IMR-90 (cell line): ENCODE data around the gene CDK10. TPM values are rescaled to one million over a fixed set of nuclear protein-coding genes. Genes with fewer than 3 reads are reported as not detected.

Experiments used
- ATAC-seq: fragments of 200-7000 bp; cut with Tn5 transposase; 2 replicates; pipeline ENCODE4 v1.9.1; 2020; ENCODE audit warnings: low read depth, mild to moderate bottlenecking, moderate library complexity
- BruUV-seq: library from RNA; stranded (reverse); fragments of 400-500 nt; replicated peaks from 2 replicates; lab custom pipeline; 2021; lab: Mats Ljungman, UMichigan
- CTCF ChIA-PET: fragments of 300-600 bp; formaldehyde crosslinking; extraction: SDS; loops from one replicate; lab custom pipeline; 2021; ENCODE audit warnings: antibody characterized with exemption; lab: Yijun Ruan, JAX
- POLR2A ChIA-PET: fragments of 300-600 bp; sonication (Branson Sonifier 250); formaldehyde crosslinking; loops from one replicate; lab custom pipeline; 2022; ENCODE audit warnings: antibody characterized with exemption; ENCODE audit not compliant: unreplicated experiment; lab: Charles Lee
- DNase-seq: peaks from one replicate; pipeline ENCODE4 v3.0.0; 2013
- H2AFZ ChIP-seq: replicated peaks from 2 replicates; pipeline ENCODE3; 2013; ENCODE audit warnings: low read length, mild to moderate bottlenecking; ENCODE audit not compliant: poor library complexity
- H2AK5ac ChIP-seq: 2 replicates; pipeline ENCODE4 v1.6.1; 2013; ENCODE audit warnings: low read depth, low read length, inconsistent platforms
- H2AK9ac ChIP-seq: replicated peaks from 2 replicates; pipeline ENCODE3; 2013; ENCODE audit warnings: mild to moderate bottlenecking, low read depth, low read length, moderate library complexity; ENCODE audit not compliant: poor library complexity
- H2BK120ac ChIP-seq: 2 replicates; pipeline ENCODE4 v1.6.1; 2013; ENCODE audit warnings: low read depth, low read length, inconsistent platforms
- H2BK15ac ChIP-seq: 3 replicates; pipeline ENCODE4 v1.6.1; 2013; ENCODE audit warnings: low read depth, low read length, inconsistent platforms
- H2BK20ac ChIP-seq: 2 replicates; pipeline ENCODE4 v1.6.1; 2013; ENCODE audit warnings: low read depth, mild to moderate bottlenecking, inconsistent platforms, low read length, moderate library complexity
- H2BK5ac ChIP-seq: 2 replicates; pipeline ENCODE4 v1.6.1; 2013; ENCODE audit warnings: mild to moderate bottlenecking, low read depth, low read length, inconsistent platforms; ENCODE audit not compliant: poor library complexity, severe bottlenecking
- H3K14ac ChIP-seq: replicated peaks from 2 replicates; pipeline ENCODE4 v1.6.1; 2013; ENCODE audit warnings: low read depth, low read length, inconsistent platforms
- H3K18ac ChIP-seq: 2 replicates; pipeline ENCODE4 v1.6.1; 2013; ENCODE audit warnings: low read depth, low read length, control low read depth
- H3K23ac ChIP-seq: 2 replicates; pipeline ENCODE4 v1.6.1; 2013; ENCODE audit warnings: low read depth, low read length, inconsistent platforms
- H3K27ac ChIP-seq: 2 replicates; pipeline ENCODE4 v1.5.1; 2013; ENCODE audit warnings: mild to moderate bottlenecking, control low read depth, low read length; ENCODE audit not compliant: insufficient read depth
- H3K27me3 ChIP-seq: 2 replicates; pipeline ENCODE4 v1.6.1; 2013; ENCODE audit warnings: low read length; ENCODE audit not compliant: control insufficient read depth, insufficient read depth
- H3K36me3 ChIP-seq: 2 replicates; pipeline ENCODE4 v1.6.1; 2013; ENCODE audit warnings: low read length, mixed read lengths; ENCODE audit not compliant: control insufficient read depth, insufficient read depth
- H3K4ac ChIP-seq: 2 replicates; pipeline ENCODE4 v1.6.1; 2013; ENCODE audit warnings: low read depth, low read length, inconsistent platforms
- H3K4me1 ChIP-seq: 2 replicates; pipeline ENCODE4 v1.6.1; 2013; ENCODE audit warnings: low read length, mixed read lengths; ENCODE audit not compliant: control insufficient read depth, insufficient read depth
- H3K4me2 ChIP-seq: 2 replicates; pipeline ENCODE4 v1.6.1; 2013; ENCODE audit warnings: low read depth, mild to moderate bottlenecking, control low read depth, low read length, moderate library complexity
- H3K4me3 ChIP-seq: 2 replicates; pipeline ENCODE4 v1.5.1; 2013; ENCODE audit warnings: low read depth, mild to moderate bottlenecking, control low read depth, low read length, moderate library complexity; ENCODE audit not compliant: insufficient read depth
- H3K56ac ChIP-seq: 2 replicates; pipeline ENCODE4 v1.6.1; 2013; ENCODE audit warnings: low read length, inconsistent platforms; ENCODE audit not compliant: insufficient read depth; ENCODE audit errors: extremely low read depth
- H3K79me1 ChIP-seq, 2 experiments: 2 replicates each; pipeline ENCODE4 v1.6.1; 2013; ENCODE audit warnings: low read length in 2 of 2, inconsistent platforms in 1 of 2, low read depth in 1 of 2
- H3K9ac ChIP-seq: 2 replicates; pipeline ENCODE4 v1.6.1; 2013; ENCODE audit warnings: low read depth, low read length, control low read depth
- H3K9me1 ChIP-seq: 2 replicates; pipeline ENCODE4 v1.6.1; 2013; ENCODE audit warnings: low read length, inconsistent platforms; ENCODE audit not compliant: insufficient read depth
- H3K9me3 ChIP-seq: 2 replicates; pipeline ENCODE4 v1.6.1; 2013; ENCODE audit warnings: low read length; ENCODE audit not compliant: control insufficient read depth, insufficient read depth
- H4K20me1 ChIP-seq: 2 replicates; pipeline ENCODE4 v1.6.1; 2013; ENCODE audit warnings: low read length, inconsistent platforms; ENCODE audit not compliant: insufficient read depth
- H4K5ac ChIP-seq: 2 replicates; pipeline ENCODE4 v1.6.1; 2013; ENCODE audit warnings: mild to moderate bottlenecking, low read depth, low read length, control low read depth
- H4K8ac ChIP-seq, 2 experiments: 2 replicates each; pipeline ENCODE4 v1.6.1; 2013; ENCODE audit warnings: low read depth in 2 of 2, low read length in 2 of 2, control low read depth in 1 of 2, inconsistent platforms in 1 of 2
- H4K91ac ChIP-seq: 2 replicates; pipeline ENCODE4 v1.6.1; 2013; ENCODE audit warnings: low read depth, low read length, inconsistent platforms; ENCODE audit not compliant: insufficient read depth
- CEBPB ChIP-seq: IDR thresholded peaks from 2 replicates; pipeline ENCODE4 v1.6.1; 2012; ENCODE audit warnings: low read depth, low read length, improper control_type of control experiment
- FOS ChIP-seq: fragments of 150-350 bp; IDR thresholded peaks from 2 replicates; pipeline ENCODE4 v1.6.1; 2016; ENCODE audit warnings: low read depth, low read length
- MAFK ChIP-seq: IDR thresholded peaks from 2 replicates; pipeline ENCODE4 v1.6.1; 2012; ENCODE audit warnings: low read depth, low read length, improper control_type of control experiment
- MXI1 ChIP-seq: IDR thresholded peaks from 2 replicates; pipeline ENCODE4 v1.6.1; 2012; ENCODE audit warnings: low read depth, mild to moderate bottlenecking, low read length, moderate library complexity, borderline replicate concordance
- NFE2L2 ChIP-seq: fragments of 150-350 bp; IDR thresholded peaks from 2 replicates; pipeline ENCODE4 v1.6.1; 2016; ENCODE audit warnings: low read depth, mild to moderate bottlenecking, low read length
- SMC3 ChIP-seq: fragments of 150-350 bp; IDR thresholded peaks from 2 replicates; pipeline ENCODE4 v1.6.1; 2016; ENCODE audit warnings: low read depth, mild to moderate bottlenecking, antibody characterized with exemption, low read length, moderate library complexity
- WGBS, 2 experiments: methylation state at CpG; one replicate each; pipeline versions ENCODE4 v1.1.5 to v1.1.7; 2013; ENCODE audit warnings: missing lambda C conversion rate in 2 of 2; ENCODE audit not compliant: insufficient read length in 1 of 2; ENCODE audit errors: extremely low coverage in 2 of 2; 5-methylcytosine and 5-hydroxymethylcytosine counted together
- dilution Hi-C: fragments of 300-500 bp; cut with HindIII; formaldehyde crosslinking; loops from one replicate; pipeline ENCODE4 v1.14.3; 2018; ENCODE audit warnings: low sequenced_read_pairs; ENCODE audit not compliant: unreplicated experiment
- in situ Hi-C: fragments of 300-500 bp; cut with MboI; formaldehyde crosslinking; loops from 3 replicates; pipeline ENCODE4 v1.14.3; 2019; ENCODE audit warnings: low sequenced_read_pairs, inconsistent platforms, mixed read lengths
- intact Hi-C: fragments of 100-400 bp; cut with micrococcal nuclease; formaldehyde crosslinking; loops from 2 replicates; pipeline ENCODE4 v1.10.0; 2022
- polyA plus RNA-seq, 3 experiments: library from polyadenylated mRNA; depleted of rRNA; stranded (reverse); fragments of >200 nt; gene quantifications; 2 replicates each; pipeline ENCODE4 v1.2.3, GENCODE V29; 2012; ENCODE audit warnings: low replicate concordance in 1 of 3
- total RNA-seq: library from RNA; depleted of rRNA; stranded (reverse); fragments of >200 nt; gene quantifications from 2 replicates; pipeline ENCODE4 v1.2.3, GENCODE V29; 2012
- TF ChIP-seq, protein P1 (sequence below): fragments of 150-350 bp; IDR thresholded peaks from 2 replicates; pipeline ENCODE4 v1.6.1; 2017; ENCODE audit warnings: mild to moderate bottlenecking, antibody characterized with exemption, low read length, low read depth
- TF ChIP-seq, protein P2 (sequence below): conservative IDR thresholded peaks from 2 replicates; pipeline ENCODE4 v1.5.1; 2012; ENCODE audit warnings: mild to moderate bottlenecking, low read depth, low read length, improper control_type of control experiment
- TF ChIP-seq, protein P3 (sequence below): fragments of 150-350 bp; IDR thresholded peaks from 2 replicates; pipeline ENCODE4 v1.6.1; 2016; ENCODE audit warnings: low read depth, mild to moderate bottlenecking, low read length, moderate library complexity, borderline replicate concordance

The CDK10 gene
- total and polyA plus RNA-seq, 2 of the 4 experiments (the other 2 are of a cell fraction) = 19.5 to 61.8 TPM

DNA sequence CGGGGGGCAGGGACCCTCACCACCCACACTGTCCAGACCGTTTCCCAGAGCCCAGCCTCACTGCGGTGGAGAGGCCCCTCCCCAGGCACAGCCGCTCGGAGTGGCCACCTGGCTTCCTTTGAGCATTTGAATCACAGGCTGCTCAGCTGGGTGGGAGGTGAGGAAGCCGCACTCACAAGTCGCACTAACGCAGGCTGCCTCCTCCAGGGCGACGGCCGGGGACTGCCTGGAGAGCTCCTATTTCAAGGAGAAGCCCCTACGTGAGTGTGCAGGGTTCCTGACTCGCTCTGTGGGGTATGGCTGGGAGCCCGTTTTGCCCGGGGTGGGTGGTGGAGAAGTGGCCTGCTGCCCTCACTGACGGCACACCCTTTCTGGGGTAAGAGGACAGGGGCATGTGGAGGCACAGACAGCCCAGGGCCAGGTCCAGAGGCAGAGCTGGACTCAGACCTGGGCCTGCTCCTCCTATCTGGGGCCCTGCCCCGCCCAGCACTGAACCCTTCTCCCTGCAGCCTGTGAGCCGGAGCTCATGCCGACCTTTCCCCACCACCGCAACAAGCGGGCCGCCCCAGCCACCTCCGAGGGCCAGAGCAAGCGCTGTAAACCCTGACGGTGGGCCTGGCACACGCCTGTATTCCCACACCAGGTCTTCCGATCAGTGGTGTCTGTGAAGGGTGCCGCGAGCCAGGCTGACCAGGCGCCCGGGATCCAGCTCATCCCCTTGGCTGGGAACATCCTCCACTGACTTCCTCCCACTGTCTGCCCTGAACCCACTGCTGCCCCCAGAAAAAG is 8.8 kb downstream of the CDK10 start:
- POLR2A ChIA-PET = no interaction called here
- Histone ChIP-seq H2AFZ (peak overlapping the region; percentile 21), H3K79me1 (peaks cover 4 to 20% of the 10 kb centered on the region in 2 experiments; a peak in 3 of 4 replicates), H2BK120ac (no peak overlapping the region), H3K23ac (no peak overlapping the region), H4K8ac (no peak overlapping the region), H4K20me1 (peaks cover 25% of the 10 kb centered on the region), H2AK5ac (no peak overlapping the region), H3K14ac (no peak overlapping the region), H3K4ac (no peak overlapping the region), H3K9ac (no peak overlapping the region), H3K36me3 (peaks cover 49% of the 10 kb centered on the region), H3K9me3 (no peaks in the 10 kb centered on the region), H3K56ac (no peak overlapping the region), H2BK15ac (no peak overlapping the region), H3K18ac (no peak overlapping the region), H4K91ac (no peak overlapping the region), H3K4me2 (no peak overlapping the region), H3K9me1 (0 out of 2 replicates have a peak, but pooled peaks cover 2% of the 10 kb centered on the region), H3K27me3 (no peaks in the 10 kb centered on the region), H2BK20ac (no peak overlapping the region), H3K4me3 (no peak overlapping the region), H2BK5ac (no peak overlapping the region), H4K5ac (no peak overlapping the region), H3K27ac (no peak overlapping the region), H3K4me1 (peaks cover 2% of the 10 kb centered on the region), H2AK9ac (no peak overlapping the region)
- dilution Hi-C loops (no loop called here), intact Hi-C loops (no loop called here), in situ Hi-C loops (no loop called here)
- CTCF ChIA-PET = no interaction called here
- ATAC-seq = no peak
- WGBS, 2 experiments = 89% methylated on average over 9 of the region's 31 CpGs; no CpG with 5 or more reads in 1 of the 2 experiments
- no peak for DNase-seq
- TF ChIP-seq, protein P1, sequence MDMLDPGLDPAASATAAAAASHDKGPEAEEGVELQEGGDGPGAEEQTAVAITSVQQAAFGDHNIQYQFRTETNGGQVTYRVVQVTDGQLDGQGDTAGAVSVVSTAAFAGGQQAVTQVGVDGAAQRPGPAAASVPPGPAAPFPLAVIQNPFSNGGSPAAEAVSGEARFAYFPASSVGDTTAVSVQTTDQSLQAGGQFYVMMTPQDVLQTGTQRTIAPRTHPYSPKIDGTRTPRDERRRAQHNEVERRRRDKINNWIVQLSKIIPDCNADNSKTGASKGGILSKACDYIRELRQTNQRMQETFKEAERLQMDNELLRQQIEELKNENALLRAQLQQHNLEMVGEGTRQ = no peak
- no peak for TF ChIP-seq FOS
- no peak for TF ChIP-seq SMC3
- no peak for TF ChIP-seq CEBPB
- TF ChIP-seq, protein P2, sequence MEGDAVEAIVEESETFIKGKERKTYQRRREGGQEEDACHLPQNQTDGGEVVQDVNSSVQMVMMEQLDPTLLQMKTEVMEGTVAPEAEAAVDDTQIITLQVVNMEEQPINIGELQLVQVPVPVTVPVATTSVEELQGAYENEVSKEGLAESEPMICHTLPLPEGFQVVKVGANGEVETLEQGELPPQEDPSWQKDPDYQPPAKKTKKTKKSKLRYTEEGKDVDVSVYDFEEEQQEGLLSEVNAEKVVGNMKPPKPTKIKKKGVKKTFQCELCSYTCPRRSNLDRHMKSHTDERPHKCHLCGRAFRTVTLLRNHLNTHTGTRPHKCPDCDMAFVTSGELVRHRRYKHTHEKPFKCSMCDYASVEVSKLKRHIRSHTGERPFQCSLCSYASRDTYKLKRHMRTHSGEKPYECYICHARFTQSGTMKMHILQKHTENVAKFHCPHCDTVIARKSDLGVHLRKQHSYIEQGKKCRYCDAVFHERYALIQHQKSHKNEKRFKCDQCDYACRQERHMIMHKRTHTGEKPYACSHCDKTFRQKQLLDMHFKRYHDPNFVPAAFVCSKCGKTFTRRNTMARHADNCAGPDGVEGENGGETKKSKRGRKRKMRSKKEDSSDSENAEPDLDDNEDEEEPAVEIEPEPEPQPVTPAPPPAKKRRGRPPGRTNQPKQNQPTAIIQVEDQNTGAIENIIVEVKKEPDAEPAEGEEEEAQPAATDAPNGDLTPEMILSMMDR = no peak
- TF ChIP-seq, protein P3, sequence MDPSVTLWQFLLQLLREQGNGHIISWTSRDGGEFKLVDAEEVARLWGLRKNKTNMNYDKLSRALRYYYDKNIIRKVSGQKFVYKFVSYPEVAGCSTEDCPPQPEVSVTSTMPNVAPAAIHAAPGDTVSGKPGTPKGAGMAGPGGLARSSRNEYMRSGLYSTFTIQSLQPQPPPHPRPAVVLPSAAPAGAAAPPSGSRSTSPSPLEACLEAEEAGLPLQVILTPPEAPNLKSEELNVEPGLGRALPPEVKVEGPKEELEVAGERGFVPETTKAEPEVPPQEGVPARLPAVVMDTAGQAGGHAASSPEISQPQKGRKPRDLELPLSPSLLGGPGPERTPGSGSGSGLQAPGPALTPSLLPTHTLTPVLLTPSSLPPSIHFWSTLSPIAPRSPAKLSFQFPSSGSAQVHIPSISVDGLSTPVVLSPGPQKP = no peak
- no peak for TF ChIP-seq MAFK
- no peak for TF ChIP-seq MXI1
- TF ChIP-seq NFE2L2 = no peak
- TSS peak; percentile 67 for BruUV-seq
